Measurements from ENCODE around the gene GPR21. TPM values are rescaled to one million over a fixed set of nuclear protein-coding genes. Genes with fewer than 3 reads are reported as not detected.

GPR21 gene, protein sequence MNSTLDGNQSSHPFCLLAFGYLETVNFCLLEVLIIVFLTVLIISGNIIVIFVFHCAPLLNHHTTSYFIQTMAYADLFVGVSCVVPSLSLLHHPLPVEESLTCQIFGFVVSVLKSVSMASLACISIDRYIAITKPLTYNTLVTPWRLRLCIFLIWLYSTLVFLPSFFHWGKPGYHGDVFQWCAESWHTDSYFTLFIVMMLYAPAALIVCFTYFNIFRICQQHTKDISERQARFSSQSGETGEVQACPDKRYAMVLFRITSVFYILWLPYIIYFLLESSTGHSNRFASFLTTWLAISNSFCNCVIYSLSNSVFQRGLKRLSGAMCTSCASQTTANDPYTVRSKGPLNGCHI
- 0.34 and 1.4 TPM in 2 replicates for total RNA-seq

DNA sequence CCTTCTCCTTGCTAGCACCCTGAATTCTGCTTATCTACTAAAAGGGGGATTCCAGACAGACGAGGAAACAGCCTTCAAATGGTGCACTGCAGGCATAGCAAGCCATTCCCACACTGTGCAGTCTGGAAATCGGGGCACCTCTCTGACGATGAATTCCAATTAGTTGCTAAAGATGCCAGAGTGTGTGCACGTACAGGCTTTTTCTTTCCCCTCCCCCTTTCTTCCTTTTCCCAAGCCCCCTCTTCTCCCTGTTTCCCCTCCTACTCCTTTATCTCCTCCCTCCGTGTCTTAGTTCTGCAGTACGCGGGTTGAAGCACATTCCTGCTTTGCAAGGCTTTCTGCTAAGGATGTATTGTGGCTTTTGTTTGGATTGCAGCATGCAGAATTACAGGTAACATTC is at the start of gene GPR21:
Gene GPR21 (plus strand): TSS at position 316 of the 400 bp plus-strand sequence. CDS start 900 bp downstream, outside the sequence.

Other genes starting within 250 kb of the GPR21 start
- not detected in 2 replicates for gene OR5C1, start 244.7 kb upstream of the GPR21 start, total RNA-seq
- not detected in 2 replicates for gene OR1K1, start 233.5 kb upstream of the GPR21 start, total RNA-seq
- 24.9 and 33.2 TPM in 2 replicates for gene PDCL, start 205.1 kb upstream of the GPR21 start, total RNA-seq
- gene RC3H2, start 128.3 kb upstream of the GPR21 start, total RNA-seq: 57.8 and 81.7 TPM in 2 replicates
- gene ZBTB6, start 120.3 kb upstream of the GPR21 start, total RNA-seq: 16.1 and 21.9 TPM in 2 replicates
- gene ZBTB26, start 102.2 kb upstream of the GPR21 start, total RNA-seq: 2.4 and 5.1 TPM in 2 replicates
- gene RABGAP1, start 92.6 kb upstream of the GPR21 start, total RNA-seq: 51.3 and 71.9 TPM in 2 replicates
- 20.5 and 31.7 TPM in 2 replicates for gene STRBP, start 234.9 kb downstream of the GPR21 start, total RNA-seq

Measured in nasal cavity respiratory epithelium epithelial cell of viscerocranial mucosa (primary cell).